HTERT RPE-1 (cell line): Measurements from ENCODE around the gene POMT1.
"Not testable (repeated sequence)": the region's sequence is repeated elsewhere in the genome, so short reads cannot be mapped to it uniquely, and the experiment has no call there.

Experiments
- in situ Hi-C: fragments of 300-500 bp; cut with MboI; formaldehyde crosslinking; loops from 4 replicates; pipeline ENCODE4 v1.14.3; 2020; ENCODE audit warnings: low sequenced_read_pairs

The POMT1 gene

GRCh38 chr9:131550465-131550864 lies 47.7 kb downstream of the POMT1 start:
- in situ Hi-C loops = not testable (repeated sequence)

DNA sequence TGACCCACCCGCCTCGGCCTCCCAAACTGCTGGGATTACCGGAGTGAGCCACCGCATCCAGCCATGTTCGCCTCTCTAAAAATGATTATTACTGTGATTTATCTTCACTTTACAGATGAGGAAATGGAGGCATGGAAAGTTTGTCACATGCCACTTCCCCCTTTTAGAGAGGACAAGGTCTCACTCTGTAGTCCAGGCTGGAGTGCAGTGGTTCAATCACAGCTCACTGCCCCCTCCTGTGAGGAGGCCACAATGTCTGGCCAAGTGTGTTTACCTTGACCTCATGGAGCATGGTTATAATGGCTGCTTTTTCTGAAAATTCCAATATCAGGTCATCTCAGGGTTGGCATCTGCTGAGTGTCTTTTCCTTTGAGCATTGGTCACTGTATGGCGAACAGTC lies 49.3 kb downstream of the POMT1 start:
- in situ Hi-C loops = no loop called here

- in situ Hi-C loops = no loop called here
Measured at GRCh38 chr9:131554087-131554842, 51.5 kb downstream of the POMT1 start.

GRCh38 chr9:131554843-131555351 lies 52.2 kb downstream of the POMT1 start:
- in situ Hi-C loops = no loop called here

- in situ Hi-C loops = no loop called here
Measured at GRCh38 chr9:131555841-131556673, 53.3 kb downstream of the POMT1 start.

GRCh38 chr9:131557855-131558548 lies 55.3 kb downstream of the POMT1 start:
- in situ Hi-C loops = no loop called here

- in situ Hi-C loops = no loop called here
Measured at GRCh38 chr9:131559421-131560000, 56.8 kb downstream of the POMT1 start.

DNA sequence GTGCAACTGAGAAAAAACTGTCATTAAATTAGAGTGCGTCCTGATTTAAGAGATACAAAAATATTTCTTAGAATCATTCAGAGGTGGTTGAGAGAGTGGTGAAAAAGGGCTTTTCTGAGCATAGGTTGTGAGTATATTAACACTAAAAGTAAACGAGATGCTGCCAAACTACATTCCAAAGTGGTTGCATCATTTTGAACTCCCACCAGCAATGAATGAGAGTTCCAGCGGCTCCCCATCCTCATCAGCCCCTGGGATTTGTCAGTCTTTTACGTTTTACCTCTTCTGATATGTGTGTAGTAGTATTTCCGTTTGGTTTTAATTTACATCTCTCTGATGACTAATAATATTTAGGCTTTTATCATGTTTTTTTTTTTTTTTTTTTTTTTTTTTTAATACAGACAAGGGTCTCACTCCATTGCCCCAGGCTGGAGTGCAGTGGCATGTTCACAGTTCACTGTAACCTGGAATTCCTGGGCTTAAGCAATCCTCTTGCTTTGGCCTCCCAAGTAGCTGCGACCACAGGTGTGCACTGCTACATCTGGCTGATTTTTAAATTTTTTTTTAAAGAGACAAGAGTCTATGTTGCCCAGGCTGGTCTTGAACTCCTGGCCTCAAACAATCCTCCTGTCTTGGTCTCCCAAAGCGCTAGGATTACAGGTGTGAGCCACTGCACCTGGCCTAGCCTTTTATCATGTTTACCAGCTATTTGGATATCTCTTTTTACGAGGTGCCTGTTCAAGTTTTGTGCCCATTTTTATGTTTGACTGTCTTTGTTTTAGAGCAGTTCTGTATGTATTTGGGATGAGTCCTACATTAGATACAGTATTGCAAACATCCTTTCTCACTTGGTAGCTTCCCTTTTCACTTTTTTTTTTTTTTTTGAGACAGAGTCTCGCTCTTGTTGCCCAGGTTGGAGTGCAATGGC lies 59.6 kb downstream of the POMT1 start:
- in situ Hi-C loops = no loop called here

- in situ Hi-C loops = no loop called here
Measured at GRCh38 chr9:131565369-131565768, 62.7 kb downstream of the POMT1 start.

GRCh38 chr9:131566158-131566557 lies 63.4 kb downstream of the POMT1 start:
- in situ Hi-C loops = no loop called here

DNA sequence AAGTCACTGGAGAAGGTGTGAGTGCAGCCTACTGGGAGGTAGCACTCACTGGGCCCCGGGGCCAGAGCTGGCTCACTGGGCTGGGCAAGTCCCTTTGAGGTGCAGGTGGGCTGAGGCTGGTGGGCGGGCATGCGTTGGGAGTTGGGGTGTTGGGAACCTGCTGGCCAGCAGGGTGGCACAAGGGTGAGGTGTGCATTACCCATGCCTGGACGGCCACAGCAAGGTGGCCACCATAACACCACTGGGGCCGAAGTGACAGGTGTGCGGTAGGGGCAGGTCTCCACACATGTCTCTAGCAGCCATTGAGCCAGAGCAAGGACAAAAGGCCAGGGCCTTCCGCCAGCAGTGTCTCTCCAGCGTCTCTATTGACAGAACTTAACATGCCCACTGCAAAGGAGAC lies 65.2 kb downstream of the POMT1 start:
- in situ Hi-C loops = no loop called here
